Activated naive CD4-positive, alpha-beta T cell treated with anti-CD3 and anti-CD28 coated beads, Interleukin-2, amount 50 U/mL, for 16 hours (primary cell): ENCODE results near the gene SEMA3D.
"Not testable (repeated sequence)": the region's sequence is repeated elsewhere in the genome, so short reads cannot be mapped to it uniquely, and the experiment has no call there.

Experiments used
- DNase-seq: peaks from one replicate; pipeline ENCODE4 v3.0.0-alpha.2; 2020

The SEMA3D gene

GRCh38 chr7:85022064-85022697 lies 164.7 kb downstream of the SEMA3D start:
- no peak for DNase-seq

- DNase-seq = no peak
Measured at GRCh38 chr7:85021101-85021704, 165.7 kb downstream of the SEMA3D start.

- DNase-seq = no peak
Measured at GRCh38 chr7:85019778-85020177, 167.1 kb downstream of the SEMA3D start.

- no peak for DNase-seq
Measured at GRCh38 chr7:85019176-85019575, 167.7 kb downstream of the SEMA3D start.

- DNase-seq = no peak
Measured at GRCh38 chr7:85018498-85018897, 168.4 kb downstream of the SEMA3D start.

- no peak for DNase-seq
Measured at GRCh38 chr7:85016286-85016685, 170.6 kb downstream of the SEMA3D start.

GRCh38 chr7:85014936-85015660 lies 171.8 kb downstream of the SEMA3D start:
- no peak for DNase-seq

GRCh38 chr7:85011127-85011526 lies 175.7 kb downstream of the SEMA3D start:
- DNase-seq = no peak

- DNase-seq = no peak
Measured at GRCh38 chr7:85010306-85010705, 176.6 kb downstream of the SEMA3D start.

GRCh38 chr7:85006754-85007153 lies 180.1 kb downstream of the SEMA3D start:
- no peak for DNase-seq

GRCh38 chr7:85004402-85004801 lies 182.5 kb downstream of the SEMA3D start:
- no peak for DNase-seq

GRCh38 chr7:85001495-85002345 lies 185.1 kb downstream of the SEMA3D start:
- DNase-seq = no peak

GRCh38 chr7:85000735-85001350 lies 186.0 kb downstream of the SEMA3D start:
- no peak for DNase-seq

GRCh38 chr7:84999450-84999849 lies 187.4 kb downstream of the SEMA3D start:
- DNase-seq = no peak

GRCh38 chr7:84998665-84999064 lies 188.2 kb downstream of the SEMA3D start:
- DNase-seq = no peak

GRCh38 chr7:84997626-84998025 lies 189.2 kb downstream of the SEMA3D start:
- no peak for DNase-seq

- DNase-seq = not testable (repeated sequence)
Measured at GRCh38 chr7:84992954-84993353, 193.9 kb downstream of the SEMA3D start.

GRCh38 chr7:84985073-84985784 lies 201.6 kb downstream of the SEMA3D start:
- DNase-seq = no peak

- DNase-seq = no peak
Measured at GRCh38 chr7:84982199-84982598, 204.7 kb downstream of the SEMA3D start.

GRCh38 chr7:84981055-84981976 lies 205.5 kb downstream of the SEMA3D start:
- no peak for DNase-seq

- no peak for DNase-seq
Measured at GRCh38 chr7:84975586-84976185, 211.2 kb downstream of the SEMA3D start.
